Stimulated activated CD4-positive, alpha-beta T cell treated with anti-CD3 and anti-CD28 coated beads, Interleukin-2, amount 100 ng/mL, for 4 hours (primary cell): Measurements from ENCODE around the gene CSTPP1.

Experiments
- DNase-seq: peaks from one replicate; pipeline ENCODE4 v3.0.0-alpha.2; 2020; ENCODE audit warnings: low read depth

CSTPP1 gene

DNA sequence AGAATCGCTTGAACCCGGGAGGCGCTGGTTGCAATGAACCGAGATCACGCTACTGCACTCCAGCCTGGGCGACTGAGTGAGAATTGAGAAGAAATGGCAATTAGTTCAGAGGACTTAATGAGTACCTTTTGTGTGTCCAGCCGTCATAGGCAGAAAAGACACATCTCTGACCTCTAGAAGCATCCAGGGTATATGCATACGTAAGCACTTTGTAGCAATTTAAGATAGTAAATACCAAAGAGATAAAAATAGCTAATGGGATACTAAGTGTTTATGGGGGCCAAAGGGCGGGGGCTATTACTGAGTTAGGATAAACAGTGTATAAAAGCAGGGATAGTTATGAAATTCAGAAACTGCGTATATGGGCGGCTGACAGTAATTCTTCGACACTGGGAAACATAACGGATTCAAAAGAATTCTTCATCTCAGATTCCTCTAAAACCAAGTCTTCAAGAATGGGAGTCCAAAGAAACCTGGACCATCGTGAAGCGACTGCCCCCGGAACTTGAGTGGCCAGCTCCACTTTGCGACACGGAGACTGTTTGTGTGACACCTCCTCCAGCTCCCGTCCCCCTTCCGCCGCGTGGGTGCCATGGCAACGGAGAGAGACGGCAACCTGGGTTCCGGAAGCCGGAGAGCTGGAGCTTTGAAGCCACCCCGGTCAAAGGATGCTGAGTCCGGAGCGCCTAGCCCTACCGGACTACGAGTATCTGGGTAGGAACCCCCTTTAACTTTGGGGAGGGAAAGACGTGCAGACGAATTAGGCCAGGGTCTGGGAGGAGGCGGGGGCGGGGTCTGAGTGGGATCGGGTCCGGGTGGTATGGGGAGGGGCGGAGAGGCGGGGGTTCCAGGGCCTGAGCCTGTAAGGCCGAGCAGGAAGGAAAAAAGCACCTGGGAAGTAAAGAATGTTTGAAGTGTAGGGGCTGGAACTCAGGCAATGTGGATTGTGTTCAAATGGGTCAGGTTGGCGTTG lies at the start of gene CSTPP1:
Gene CSTPP1 (plus strand): TSS at position 624 of the 973 bp plus-strand sequence. CDS start 45 bp downstream, at position 669.
- DNase-seq = peak; percentile 90

GRCh38 chr11:46888636-46889035 lies 47.9 kb upstream of the CSTPP1 start:
- DNase-seq = no peak

GRCh38 chr11:46889251-46889650 lies 47.3 kb upstream of the CSTPP1 start:
- no peak for DNase-seq

GRCh38 chr11:46889689-46890475 lies 46.7 kb upstream of the CSTPP1 start:
- peak; percentile 56 for DNase-seq

GRCh38 chr11:46890665-46891064 lies 45.9 kb upstream of the CSTPP1 start:
- no peak for DNase-seq

DNA sequence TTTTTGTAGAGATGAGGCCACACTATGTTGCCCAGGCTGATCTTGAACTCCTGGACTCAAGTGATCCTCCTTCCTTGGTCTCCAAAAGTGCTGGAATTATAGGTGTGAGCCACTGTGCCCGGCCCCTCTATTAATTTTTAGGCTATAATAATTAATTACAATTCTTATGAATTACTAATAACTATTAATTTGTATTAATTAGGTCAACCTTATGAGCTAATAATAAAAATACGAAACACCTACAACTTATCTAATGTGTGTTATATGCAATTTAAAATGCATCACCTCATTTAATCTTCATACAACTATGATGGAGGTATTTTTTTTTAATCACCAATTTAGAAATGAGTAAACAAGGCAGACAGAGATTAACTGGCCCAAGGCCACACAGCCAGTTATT lies 44.5 kb upstream of the CSTPP1 start:
- no peak for DNase-seq

DNA sequence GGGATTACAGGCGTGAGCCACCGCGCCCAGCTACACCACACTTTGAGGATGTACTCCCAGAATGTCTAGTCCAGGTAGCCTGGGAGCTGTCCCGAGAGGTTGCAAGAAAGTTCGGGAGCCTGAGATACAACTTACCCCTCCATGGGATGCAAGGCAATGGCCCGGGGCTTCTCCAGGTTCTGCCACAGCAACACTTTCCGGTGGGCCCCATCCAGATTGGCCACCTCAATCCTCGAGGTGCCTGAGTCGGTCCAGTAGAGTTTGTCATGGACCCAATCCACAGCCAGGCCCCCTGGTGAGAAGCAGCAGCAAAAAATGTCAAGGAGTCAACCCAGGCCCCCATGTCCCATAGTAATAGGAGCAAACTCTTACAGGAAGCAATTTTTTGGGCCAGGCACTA lies 43.7 kb upstream of the CSTPP1 start:
- DNase-seq = no peak

DNA sequence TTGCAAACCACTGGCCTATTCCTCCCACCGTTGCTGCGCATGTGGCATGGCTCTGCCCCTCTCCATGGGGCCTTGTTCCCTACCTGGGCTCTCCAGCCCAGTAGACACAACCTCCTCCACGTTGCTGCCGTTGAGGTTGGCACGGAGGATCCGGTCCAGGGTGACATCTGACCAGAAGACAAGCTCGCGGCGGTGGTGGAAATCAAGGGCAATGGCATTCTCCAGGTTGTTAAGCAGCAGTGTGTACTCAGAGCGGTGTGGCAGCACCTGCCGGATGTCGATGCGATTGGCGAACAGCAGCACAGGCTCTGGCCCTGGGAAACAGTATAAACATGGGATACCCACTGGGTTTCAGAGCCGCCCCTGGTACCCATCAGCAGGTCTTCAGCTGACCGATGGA lies 42.1 kb upstream of the CSTPP1 start:
- DNase-seq = no peak

GRCh38 chr11:46894961-46895360 lies 41.6 kb upstream of the CSTPP1 start:
- DNase-seq = no peak

GRCh38 chr11:46895821-46896220 lies 40.7 kb upstream of the CSTPP1 start:
- no peak for DNase-seq

DNA sequence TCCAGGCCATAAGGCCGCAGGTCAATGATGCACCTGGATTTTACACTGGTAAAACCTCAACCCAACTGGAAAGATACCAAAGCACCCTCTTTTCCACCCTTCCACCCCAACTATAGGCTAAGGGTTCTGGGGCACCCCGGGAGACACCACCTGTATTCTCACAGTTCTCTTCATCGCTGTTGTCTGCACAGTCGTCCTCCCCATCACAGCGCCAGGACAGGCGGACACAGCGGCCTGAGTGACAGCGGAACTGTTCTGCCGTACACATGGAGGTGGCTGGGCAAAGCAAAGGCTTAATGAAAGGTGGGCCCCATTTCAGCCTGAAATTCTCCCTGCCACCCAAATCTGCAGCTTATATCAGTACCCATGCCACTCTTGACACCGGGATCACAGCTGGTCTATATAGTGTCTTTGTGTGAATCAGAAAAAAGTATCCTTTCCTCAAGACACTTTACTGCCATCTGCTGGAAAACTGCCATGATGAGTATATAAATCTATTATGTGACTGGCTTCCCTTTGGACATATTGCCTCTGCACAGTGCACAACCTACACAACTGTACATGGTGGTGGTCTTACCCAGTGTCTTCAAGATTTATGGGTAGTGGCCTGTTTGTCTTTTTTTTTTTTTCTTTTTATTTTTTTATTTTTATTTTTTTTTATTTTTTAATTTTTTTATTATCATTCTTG lies 39.7 kb upstream of the CSTPP1 start:
- DNase-seq = no peak

DNA sequence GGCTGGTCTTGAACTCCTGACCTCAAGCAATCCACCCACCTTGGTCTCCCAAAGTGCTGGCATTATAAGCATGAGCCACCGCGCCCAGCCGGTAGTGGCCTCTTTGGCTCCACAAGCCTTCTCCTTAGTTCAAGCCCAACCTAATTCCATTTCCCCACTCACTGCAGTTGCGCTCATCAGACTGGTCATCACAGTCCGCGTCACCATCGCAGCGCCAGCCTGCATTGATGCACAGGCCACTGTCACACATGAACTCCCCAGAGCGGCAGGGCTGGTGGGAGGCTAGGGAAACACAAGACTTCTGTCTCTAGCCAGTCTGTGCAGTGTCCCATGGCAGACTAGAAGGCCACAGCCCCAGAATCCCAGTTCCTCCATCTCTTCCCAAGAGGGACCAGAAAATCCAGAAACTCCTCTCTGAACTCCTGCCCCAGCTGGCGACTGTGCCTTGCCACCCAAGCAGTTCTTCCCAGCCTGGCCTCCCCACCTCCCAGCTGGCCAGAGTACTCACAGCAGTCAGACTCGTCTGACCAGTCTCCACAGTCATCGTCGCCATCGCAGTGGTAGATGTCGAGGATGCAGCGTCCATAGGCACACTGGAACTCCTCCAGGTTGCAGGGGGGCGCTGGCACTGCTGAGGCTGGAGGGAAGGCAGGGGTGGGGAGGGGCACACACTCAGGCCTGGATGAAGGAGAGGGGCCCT lies 38.0 kb upstream of the CSTPP1 start:
- no peak for DNase-seq

GRCh38 chr11:46899501-46900025 lies 37.0 kb upstream of the CSTPP1 start:
- no peak for DNase-seq

DNA sequence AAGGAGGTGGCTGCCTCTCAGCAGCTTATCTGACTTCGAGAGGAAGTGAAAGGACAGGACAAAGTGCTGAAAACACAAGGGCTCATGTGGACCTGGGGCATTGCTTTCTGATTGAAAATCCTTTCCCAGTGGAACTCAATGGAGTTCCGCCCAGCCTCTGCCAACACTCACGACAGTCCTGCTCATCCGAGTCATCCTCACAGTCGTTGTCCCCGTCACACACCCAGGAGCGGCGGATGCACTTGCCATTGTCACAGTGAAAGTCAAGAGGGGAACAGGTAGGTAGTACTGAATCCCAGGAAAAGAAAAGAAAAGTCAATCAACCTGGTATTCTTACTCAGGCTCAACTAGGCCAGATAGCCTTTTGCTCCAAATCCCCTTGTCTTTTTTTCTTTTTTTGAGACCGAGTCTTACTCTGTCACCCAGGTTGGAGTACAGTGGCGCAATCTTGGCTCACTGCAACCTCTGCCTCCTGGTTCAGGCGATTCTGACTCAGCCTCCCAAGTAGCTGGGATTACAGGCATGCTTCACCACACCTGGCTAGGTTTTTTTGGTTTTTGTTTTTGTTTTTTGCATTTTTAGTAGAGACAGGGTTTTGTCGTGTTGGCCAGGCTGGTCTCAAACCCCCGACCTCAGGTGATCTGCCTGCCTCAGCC lies 36.3 kb upstream of the CSTPP1 start:
- DNase-seq = no peak

GRCh38 chr11:46901156-46901555 lies 35.4 kb upstream of the CSTPP1 start:
- DNase-seq = no peak

- DNase-seq = no peak
Measured at GRCh38 chr11:46902694-46903093, 33.9 kb upstream of the CSTPP1 start.

DNA sequence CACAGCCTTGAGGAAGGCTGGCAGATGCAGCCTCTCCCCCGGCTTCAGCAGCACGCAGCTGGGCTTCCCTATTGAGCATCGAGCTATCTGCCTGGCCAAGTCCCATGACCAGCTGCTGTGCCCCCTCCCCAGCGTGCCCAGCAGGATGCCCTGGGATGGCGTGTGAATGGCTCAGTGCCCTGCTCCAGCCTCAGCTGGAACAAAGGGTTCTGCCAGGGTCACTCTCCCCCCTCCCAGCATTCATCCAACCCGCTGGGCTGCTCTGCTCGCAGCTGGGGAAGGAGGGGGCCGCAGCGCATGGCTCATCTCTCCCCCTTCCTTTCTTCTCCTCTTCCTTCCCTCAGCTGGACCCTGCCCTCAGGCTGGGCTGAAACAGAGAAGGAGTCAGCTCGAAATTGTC lies 32.7 kb upstream of the CSTPP1 start:
- DNase-seq = no peak

DNA sequence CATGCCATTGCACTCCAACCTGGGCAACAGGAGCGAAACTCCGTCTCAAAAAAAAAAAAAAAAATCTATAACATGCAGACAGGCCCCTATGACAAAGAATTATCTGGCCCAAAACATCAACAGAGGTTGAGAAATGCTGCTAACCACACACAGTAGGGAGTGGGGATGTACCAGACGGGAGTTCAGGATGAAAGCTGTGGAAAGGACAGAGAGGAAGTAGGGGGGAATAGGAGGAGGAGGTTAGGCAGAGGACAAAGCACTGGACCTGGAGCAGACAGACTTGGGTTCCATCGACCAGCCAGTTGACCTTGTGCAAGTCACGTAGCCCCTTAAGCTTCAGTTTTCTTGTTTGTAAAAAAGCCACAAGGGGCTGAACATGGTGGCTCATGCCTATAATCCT lies 30.8 kb upstream of the CSTPP1 start:
- DNase-seq = no peak

DNA sequence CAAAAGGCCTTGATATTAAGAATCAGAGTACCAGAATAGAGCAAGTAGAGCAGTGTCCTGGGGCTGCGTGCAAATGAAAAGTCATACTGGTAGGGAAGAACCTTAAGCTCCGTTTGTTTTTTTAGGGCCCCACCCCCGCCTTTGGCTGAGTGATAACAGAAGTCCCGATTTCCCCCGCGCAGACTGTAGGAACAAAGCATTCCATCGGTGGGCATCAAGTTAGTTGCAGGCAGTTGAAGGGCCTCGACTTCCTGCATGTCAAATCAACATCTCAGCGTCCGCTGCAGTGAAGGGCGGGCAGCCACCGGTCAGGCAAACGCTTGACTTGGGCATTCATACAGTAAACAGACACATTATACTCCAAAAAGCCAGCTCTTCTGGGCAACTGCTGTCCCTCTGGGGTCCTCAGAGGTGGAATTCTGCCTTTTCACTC lies 29.9 kb upstream of the CSTPP1 start:
- no peak for DNase-seq

DNA sequence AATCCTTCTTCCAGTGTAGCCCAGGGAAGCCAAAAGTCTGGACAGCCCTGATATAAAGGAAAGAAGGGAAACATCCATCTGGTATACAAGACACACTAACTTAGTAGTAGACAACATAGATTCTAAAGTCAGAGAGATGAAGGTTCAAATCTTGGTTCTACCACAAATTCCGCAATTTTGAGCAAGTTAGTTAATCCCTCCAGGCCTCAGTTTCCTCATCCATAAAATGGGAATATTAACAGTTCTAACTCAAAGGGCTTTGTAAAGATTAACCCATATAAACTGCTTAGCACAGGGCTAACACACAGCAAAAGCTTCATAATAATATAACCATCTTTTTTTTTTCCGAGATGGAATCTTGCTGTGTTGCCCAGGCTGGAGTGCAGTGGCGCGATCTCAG lies 29.0 kb upstream of the CSTPP1 start:
- DNase-seq = no peak
